Stimulated activated CD8-positive, alpha-beta memory T cell treated with anti-CD3 and anti-CD28 coated beads, Interleukin-12 subunit alpha, Interleukin-12 subunit beta, amount 100 ng/mL, for 24 hours (primary cell): ENCODE results near the gene DHX58.
A peak's percentile ranks its signal among the peaks of the same experiment; 100 is the strongest.

Source experiments
- DNase-seq: peaks from one replicate; pipeline ENCODE4 v3.0.0-alpha.2; 2020; ENCODE audit errors: extremely low read depth

Gene DHX58

DNA sequence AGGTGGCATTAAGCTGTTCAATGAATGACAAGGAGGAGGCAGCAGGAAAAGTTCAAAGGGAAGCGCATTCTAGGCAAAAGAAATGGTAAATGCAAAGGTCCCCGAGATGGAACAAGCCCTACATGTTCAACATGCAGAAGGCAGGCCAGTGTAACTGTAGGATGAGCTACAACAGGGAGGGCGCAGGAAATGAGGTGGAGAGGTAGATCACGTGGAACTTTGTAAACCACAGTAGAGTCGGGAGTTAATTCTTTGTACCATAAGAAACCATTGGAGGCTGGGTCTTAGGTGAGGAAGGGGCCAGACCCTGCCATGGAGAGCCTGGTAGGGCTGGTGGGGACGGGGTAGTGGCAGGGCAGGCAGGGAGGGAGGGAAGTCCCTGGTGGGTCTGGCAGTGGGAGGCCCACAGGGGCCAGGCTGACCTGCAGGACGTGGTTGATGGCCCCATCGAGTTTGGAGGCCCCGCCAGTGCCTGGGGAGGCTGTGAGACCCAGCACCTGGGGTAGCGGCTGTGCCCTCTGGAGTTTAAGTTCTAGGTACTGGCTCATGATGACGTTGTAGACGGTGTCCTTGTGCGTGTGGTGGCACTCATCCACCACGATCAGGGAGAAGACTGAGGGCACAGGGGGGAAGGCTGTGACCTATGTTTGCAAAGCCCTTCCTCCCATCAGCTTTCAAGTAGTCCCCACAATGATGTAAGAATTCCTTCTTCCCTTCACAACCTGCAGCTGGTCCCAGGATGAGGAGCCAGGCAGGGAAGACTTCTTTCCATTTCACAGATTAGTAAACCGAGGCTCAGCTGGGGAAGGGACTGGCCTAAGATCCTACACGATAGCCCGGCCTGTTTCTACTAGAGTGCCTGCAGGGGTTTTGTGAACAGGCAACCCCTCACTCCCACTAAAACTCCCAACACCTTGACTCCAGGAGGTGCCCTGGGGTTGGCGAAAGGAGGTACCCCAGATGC is 1.9 kb downstream of the DHX58 start:
- no peak for DNase-seq

- no peak for DNase-seq
Measured at GRCh38 chr17:42109086-42109485, 3.4 kb downstream of the DHX58 start.

- peak; percentile 74 for DNase-seq
Measured at GRCh38 chr17:42107597-42108576, 4.6 kb downstream of the DHX58 start.

DNA sequence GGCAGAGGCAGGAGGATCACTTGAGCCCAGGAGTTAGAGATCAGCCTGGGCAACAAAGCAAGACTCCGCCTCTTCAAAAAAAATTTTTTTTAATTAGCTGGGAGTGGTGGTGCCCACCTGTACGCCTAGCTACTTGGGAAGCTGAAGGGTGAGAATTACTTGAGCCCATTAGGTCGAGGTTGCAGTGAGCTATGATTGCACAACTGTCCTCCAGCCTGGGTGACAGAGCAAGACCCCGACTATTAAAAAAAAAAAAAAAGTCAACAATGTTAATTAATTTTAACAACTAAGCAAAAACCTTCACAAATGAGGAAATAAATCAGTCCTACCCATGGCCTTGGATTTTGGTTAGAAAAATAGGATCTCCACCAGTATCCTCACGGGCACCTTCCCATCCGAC is 5.4 kb downstream of the DHX58 start:
- DNase-seq, result no peak

- DNase-seq, result no peak
Measured at GRCh38 chr17:42106009-42106408, 6.5 kb downstream of the DHX58 start.

DNA sequence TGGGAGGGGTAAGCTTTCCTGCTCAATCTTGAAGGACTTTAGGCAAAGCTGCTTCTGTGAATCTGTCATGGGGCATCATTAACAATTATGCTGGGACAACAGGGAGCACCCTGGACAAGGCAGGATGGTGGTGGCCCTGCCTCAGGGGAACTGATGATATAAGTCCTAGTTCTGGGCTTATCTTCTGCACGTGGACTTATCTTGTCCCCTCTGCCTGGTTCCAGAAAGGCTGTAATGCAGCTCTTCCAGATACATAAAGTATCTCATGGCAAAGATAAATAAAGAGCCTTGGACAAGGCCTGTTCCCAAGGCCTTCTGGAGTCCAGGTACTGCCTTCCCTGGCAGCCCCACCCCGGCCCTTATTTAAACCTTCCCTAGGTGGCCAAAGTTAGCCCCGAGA is 8.2 kb downstream of the DHX58 start:
- DNase-seq, result no peak

GRCh38 chr17:42103221-42103954 is 9.1 kb downstream of the DHX58 start:
- no peak for DNase-seq

- DNase-seq, result no peak
Measured at GRCh38 chr17:42101513-42102292, 10.8 kb downstream of the DHX58 start.

DNA sequence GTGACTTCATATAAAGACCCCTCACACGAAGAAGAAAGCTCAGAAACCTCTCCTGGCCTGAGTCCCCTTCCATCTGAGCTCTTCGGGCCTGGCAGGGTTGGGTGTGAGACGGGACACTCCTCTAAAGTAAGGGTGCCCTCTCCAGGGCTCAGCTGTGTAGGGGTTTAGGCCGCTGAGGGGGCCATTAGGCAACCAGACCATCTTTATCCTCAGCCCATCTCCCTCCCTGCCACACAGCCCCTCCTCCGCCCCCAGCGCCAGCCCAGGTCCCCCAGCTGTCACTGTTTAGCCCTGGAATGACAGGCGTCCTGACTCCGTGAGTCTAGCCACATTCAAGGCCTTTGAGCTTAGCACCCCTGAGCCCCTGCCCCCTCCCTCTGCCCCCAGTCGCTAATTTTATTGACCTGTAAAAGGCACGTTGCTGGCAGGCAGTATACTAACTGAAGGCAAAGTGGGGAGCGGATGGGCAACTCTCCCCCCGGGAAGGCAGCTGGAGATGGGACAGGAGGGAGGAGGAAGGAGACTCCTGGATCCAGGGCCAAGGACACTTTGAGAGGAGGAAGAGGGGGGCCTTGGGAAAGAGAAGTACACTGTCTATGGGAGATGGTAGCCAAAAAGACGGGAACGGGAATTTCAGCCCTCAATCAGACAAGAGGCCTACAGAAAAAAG is 13.6 kb downstream of the DHX58 start:
- no peak for DNase-seq

DNA sequence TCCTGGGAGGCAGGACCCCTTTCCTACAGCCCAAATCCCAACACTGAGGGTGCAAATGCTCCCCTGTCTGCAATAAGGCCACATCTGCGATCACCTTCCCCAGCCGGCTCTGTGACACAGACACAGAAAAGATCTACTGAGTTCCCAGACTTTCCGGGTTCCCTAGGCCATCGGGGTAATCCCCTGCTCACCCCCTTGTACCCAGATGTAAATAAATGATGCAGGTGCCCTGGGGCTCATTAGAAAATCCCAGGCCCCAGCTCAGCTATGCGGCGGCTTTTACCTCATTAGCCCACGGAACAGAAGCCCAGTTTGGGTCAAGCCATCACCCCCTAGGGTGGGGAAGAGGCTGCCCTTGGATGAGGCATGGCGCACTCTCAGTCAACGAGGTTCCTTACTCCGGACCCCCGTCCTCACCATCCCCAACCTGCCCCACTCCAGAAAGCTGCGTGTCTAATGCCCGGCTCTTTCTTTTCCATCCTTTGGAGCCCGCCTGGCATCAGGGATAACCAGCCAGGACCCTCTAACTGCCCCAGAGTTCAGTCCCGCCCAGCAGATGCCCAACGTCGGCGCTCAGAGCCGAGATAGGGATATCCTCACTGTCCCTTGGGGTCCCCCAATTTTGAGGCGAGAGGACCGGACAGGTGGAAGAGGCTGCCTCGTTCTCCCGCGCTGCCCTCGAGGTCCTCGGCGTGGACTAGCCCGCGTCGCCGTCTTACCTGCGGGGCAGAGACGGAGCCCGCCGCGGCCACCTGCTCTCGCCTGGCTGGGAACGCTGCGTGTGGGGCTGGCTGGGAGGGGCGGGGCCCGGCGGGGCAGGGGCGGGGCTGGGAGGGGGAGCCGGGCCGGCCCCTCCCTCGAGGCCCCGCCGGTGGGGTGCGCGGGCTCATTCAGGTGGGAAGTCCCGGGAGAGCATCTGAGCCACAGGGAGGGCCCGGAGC is 14.6 kb downstream of the DHX58 start, which contains the start of gene ZNF385C:
Gene ZNF385C (minus strand): TSS at position 783 of the 941 bp plus-strand sequence. CDS start 35,417 bp downstream, outside the sequence.
- DNase-seq, result no peak

DNA sequence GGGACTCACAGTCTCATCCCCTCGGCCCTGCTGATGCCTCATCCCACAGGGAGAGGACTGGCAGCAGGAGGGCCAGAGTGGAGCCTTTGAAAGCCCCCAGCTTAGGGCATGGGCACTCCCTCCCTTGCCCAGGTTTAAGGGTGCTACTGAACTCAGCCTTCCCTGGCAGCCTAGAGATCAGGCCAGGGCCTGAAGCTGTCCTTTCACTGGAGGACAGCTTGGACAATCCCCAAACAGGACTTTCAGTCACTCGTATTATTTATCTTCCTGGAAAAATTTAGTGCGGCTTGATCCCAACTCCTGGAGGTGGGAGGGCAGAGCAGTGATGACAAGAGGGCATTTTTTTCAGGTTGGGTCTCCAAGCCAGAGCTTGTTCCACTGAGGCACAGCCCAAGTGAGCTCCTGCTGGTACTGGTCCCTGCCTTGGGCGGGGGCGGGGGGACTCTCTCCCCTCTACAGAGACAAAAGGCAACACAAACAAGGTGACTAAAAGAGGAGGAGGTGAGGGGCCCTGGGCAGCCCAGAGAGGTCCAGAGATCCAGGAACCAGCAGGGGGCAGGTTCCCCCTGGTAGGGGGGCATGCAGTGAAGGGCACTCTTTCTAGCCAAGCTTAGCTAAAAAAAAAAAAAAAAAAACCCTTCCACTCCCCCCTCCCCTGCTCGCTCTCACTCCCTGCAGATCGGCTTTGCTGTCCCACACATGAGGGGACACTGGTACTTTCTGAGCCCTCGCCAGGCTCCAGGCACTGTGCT is 16.0 kb downstream of the DHX58 start:
- DNase-seq, result no peak

GRCh38 chr17:42094375-42095069 is 18.0 kb downstream of the DHX58 start:
- no peak for DNase-seq

DNA sequence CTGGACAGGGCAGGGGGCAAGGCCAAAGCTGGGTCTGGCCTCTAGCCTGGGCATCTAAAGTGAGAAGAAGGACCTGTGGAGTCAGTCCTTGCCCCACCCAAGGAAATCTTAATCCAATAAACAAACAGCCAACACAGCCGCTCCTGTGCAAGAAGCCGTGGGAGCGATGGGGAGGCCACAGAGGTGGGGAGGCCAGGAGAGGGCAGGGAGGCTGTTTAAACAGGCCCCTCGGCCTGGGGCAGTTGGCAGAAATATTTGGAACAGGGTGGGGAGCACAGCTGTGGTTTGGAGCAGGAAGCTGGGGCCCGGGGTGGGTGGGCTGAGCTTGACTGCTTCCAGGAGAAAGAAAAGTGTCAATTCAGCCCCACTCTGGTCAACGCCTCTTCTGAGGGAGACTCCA is 19.6 kb downstream of the DHX58 start:
- DNase-seq, result no peak

DNA sequence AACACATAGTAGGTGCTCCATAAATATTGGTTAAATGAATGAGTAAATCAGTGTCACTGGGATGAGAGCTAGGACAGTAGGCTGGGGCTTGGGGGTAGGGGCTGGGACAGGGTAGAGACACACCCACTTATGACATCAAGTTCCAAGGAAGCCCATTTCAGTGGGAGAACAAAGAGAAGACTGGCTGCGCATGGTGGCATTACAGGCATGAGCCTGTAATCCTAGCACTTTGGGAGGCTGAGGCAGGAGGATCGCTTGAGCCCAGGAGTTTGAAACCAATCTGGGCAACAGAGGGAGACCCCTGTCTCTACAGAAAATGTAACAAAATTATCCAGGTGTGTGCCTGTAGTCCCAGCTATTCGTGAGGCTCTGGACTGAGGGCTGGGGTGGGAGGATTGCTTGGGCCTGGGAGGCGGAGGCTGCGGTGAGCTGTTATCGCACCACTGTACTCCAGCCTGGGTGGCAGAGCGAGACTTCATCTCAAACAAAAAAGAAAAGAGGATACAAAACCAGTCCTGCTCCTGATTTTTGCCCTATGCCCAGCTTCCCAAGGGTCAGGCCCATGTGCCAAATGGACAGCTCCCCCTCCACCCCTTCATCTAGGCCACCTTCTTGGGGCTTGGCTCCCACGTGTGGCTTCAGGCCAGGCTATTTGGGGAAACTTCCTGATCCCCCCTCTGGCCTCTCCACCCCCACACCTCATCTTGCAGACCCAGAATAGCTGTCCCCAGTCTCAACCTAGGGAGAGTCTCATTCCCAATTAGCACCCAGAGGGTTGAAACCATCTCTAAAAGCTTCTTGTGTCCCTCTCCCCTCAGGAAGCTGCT is 21.3 kb downstream of the DHX58 start:
- no peak for DNase-seq

- DNase-seq, result no peak
Measured at GRCh38 chr17:42088736-42089135, 23.8 kb downstream of the DHX58 start.

DNA sequence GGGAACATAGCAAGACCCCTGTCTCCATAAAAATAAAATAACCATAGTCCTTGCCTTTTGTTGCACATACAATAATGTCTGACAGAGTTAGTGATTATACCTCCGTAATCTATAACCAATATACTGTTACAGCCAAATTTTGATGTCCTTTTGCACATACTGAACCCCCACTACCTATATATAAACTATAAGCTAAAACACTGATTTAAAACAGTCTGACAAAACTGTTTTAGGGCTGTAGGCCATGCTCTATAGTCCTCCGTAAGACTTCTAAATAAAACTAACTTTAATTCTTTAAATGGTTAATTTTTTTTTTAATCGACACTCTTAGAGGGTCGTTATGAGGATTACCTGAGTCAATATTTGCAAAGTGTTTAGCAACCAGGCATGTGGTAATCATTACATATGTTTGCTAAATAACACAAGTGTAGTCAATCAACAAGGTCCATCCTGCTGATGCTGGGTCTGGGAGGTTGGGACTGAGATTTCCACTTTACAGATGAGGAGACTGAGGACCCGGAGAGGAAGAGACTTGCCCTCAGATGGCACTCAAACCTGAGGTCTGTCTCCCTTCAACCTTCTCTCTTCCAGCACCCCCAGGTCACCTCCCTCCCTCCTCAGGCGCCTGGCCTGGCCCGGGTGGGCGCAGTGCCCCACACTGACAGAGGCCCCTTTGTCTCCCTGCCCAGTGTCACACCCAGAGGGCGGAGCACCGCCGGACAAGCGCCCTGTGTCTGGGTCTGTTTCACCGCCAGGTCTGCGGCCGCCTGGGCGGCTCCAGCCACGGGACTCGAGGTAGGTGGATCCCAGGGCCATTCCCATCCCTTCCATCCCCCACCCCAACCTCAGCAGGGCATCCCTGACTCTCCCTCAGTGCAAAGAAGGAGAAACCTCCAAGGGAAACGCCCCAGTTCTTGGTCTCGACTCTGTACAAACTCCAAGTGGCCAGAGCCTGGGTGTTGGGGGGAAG is 24.5 kb downstream of the DHX58 start:
- DNase-seq, result no peak
